C4-2B (cell line): ENCODE results near the gene ADSS2.
A peak's percentile ranks its signal among the peaks of the same experiment; 100 is the strongest.

Experiments used
- ZFX ChIP-seq: fragments of 450-650 bp; IDR thresholded peaks from 2 replicates; pipeline ENCODE4 v1.6.1; 2017
- TF ChIP-seq, protein P1 (sequence below): fragments of 450-650 bp; conservative IDR thresholded peaks from 2 replicates; pipeline ENCODE4 v1.5.1; 2017; ENCODE audit warnings: mild to moderate bottlenecking

- TF ChIP-seq, protein P1, sequence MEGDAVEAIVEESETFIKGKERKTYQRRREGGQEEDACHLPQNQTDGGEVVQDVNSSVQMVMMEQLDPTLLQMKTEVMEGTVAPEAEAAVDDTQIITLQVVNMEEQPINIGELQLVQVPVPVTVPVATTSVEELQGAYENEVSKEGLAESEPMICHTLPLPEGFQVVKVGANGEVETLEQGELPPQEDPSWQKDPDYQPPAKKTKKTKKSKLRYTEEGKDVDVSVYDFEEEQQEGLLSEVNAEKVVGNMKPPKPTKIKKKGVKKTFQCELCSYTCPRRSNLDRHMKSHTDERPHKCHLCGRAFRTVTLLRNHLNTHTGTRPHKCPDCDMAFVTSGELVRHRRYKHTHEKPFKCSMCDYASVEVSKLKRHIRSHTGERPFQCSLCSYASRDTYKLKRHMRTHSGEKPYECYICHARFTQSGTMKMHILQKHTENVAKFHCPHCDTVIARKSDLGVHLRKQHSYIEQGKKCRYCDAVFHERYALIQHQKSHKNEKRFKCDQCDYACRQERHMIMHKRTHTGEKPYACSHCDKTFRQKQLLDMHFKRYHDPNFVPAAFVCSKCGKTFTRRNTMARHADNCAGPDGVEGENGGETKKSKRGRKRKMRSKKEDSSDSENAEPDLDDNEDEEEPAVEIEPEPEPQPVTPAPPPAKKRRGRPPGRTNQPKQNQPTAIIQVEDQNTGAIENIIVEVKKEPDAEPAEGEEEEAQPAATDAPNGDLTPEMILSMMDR: no peak
- TF ChIP-seq ZFX: peak; percentile 56; the same call in 1 of the 2 replicates
These were observed at the start of gene ADSS2 for GRCh38 chr1:244451539-244451950.
